Neural progenitor cell (in vitro differentiated cells): ENCODE data around the gene CASK. TPM values are rescaled to one million over a fixed set of nuclear protein-coding genes. Genes with fewer than 3 reads are reported as not detected.

ENCODE experiments used
- DNase-seq: peaks from one replicate; pipeline ENCODE4 v3.0.0-alpha.2; 2016; ENCODE audit warnings: low spot score
- H2AFZ ChIP-seq: fragments of 200-600 bp; sonication (generic); replicated peaks from 2 replicates; pipeline ENCODE4 v1.6.1; 2016; ENCODE audit warnings: antibody characterized with exemption
- H3F3A ChIP-seq: fragments of 200-600 bp; sonication (generic); 2 replicates; pipeline ENCODE4 v1.6.1; 2016; ENCODE audit warnings: antibody characterized with exemption, low read depth
- H3K27ac ChIP-seq: fragments of 200-600 bp; sonication (generic); 2 replicates; pipeline ENCODE4 v1.5.1; 2016; ENCODE audit warnings: mild to moderate bottlenecking
- H3K27me3 ChIP-seq: fragments of 200-600 bp; sonication (generic); 2 replicates; pipeline ENCODE4 v1.6.1; 2016; ENCODE audit warnings: mild to moderate bottlenecking, moderate library complexity
- H3K36me3 ChIP-seq: fragments of 200-600 bp; sonication (generic); 2 replicates; pipeline ENCODE4 v1.5.1; 2016
- H3K4me1 ChIP-seq: fragments of 200-600 bp; sonication (generic); 2 replicates; pipeline ENCODE4 v1.6.1; 2016; ENCODE audit warnings: mixed run types
- H3K4me2 ChIP-seq: fragments of 200-600 bp; sonication (generic); 2 replicates; pipeline ENCODE4 v1.6.1; 2016
- H3K4me3 ChIP-seq: fragments of 200-600 bp; sonication (generic); 2 replicates; pipeline ENCODE4 v1.5.1; 2016
- H3K79me2 ChIP-seq: fragments of 200-600 bp; sonication (generic); 2 replicates; pipeline ENCODE4 v1.6.1; 2016; ENCODE audit warnings: low read depth
- H3K9ac ChIP-seq: fragments of 200-600 bp; sonication (generic); 2 replicates; pipeline ENCODE4 v1.6.1; 2016
- H3K9me3 ChIP-seq: fragments of 200-600 bp; sonication (generic); 2 replicates; pipeline ENCODE4 v1.5.1; 2016; ENCODE audit warnings: low read depth
- H4K20me1 ChIP-seq: fragments of 200-600 bp; sonication (generic); 2 replicates; pipeline ENCODE4 v1.6.1; 2016; ENCODE audit warnings: low read depth
- H3K27ac Mint-ChIP-seq: 3 replicates; pipeline ENCODE4 v1.8.0; 2021; ENCODE audit warnings: mixed read lengths
- H3K27me3 Mint-ChIP-seq: 2 replicates; pipeline ENCODE4 v1.8.0; 2022; ENCODE audit warnings: low read depth, mild to moderate bottlenecking, inconsistent platforms, moderate library complexity, mixed read lengths; ENCODE audit not compliant: insufficient read depth
- H3K36me3 Mint-ChIP-seq: 3 replicates; pipeline ENCODE4 v1.8.0; 2021; ENCODE audit warnings: mixed read lengths
- H3K4me1 Mint-ChIP-seq: 3 replicates; pipeline ENCODE4 v1.8.0; 2021; ENCODE audit warnings: mixed read lengths
- H3K4me3 Mint-ChIP-seq: 3 replicates; pipeline ENCODE4 v1.8.0; 2021; ENCODE audit warnings: mild to moderate bottlenecking, moderate library complexity, mixed read lengths
- H3K9me3 Mint-ChIP-seq: 3 replicates; pipeline ENCODE4 v1.8.0; 2020; ENCODE audit warnings: mixed read lengths
- CTCF ChIP-seq: fragments of 200-600 bp; sonication (generic); IDR thresholded peaks from 2 replicates; pipeline ENCODE4 v1.5.1; 2017; ENCODE audit warnings: antibody characterized with exemption, mild to moderate bottlenecking
- EZH2 ChIP-seq: fragments of 200-600 bp; sonication (generic); IDR thresholded peaks from 2 replicates; pipeline ENCODE4 v1.6.1; 2017; ENCODE audit warnings: antibody characterized with exemption, mild to moderate bottlenecking, moderate library complexity
- EZH2phosphoT487 ChIP-seq: fragments of 200-600 bp; sonication (generic); IDR thresholded peaks from 2 replicates; pipeline ENCODE4 v1.6.1; 2017; ENCODE audit warnings: antibody characterized with exemption
- total RNA-seq: library from RNA; depleted of rRNA; stranded (reverse); fragments of >200 nt; gene quantifications from 2 replicates; pipeline ENCODE4 v1.2.3, GENCODE V29; 2015; ENCODE audit warnings: low replicate concordance

Gene CASK
- total RNA-seq, 1 donor from 2014 or later = 85.4 TPM

DNA sequence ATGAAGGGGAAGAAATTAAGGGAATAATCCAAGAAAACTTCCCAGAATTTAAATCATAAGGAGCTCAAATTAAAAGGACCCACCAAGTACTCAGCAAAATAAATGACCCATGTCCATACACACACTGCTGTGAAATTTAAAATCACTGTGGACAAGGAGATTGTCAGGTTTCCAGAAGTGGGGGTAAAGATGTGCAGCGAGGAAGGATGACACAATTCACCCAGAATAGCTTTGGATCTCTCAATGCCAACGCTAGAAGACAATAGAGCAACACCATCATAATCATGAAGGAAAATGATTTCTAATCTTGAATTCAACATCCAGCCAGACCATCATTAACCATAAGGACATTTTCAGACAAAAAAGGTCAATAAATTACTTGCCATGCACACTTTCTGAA lies 65.7 kb downstream of the CASK start:
- Mint-ChIP-seq H3K36me3 (peaks cover 10% of the 10 kb centered on the region), H3K4me1 (no peaks in the 10 kb centered on the region), H3K27me3 (no peaks in the 10 kb centered on the region), H3K9me3 (peaks cover 19% of the 10 kb centered on the region), H3K27ac (no peak overlapping the region), H3K4me3 (no peak overlapping the region)
- Histone ChIP-seq H3K27ac (no peak overlapping the region), H3K4me1 (no peaks in the 10 kb centered on the region), H3K9me3 (peaks cover 11% of the 10 kb centered on the region), H3F3A (no peaks in the 10 kb centered on the region), H2AFZ (no peak overlapping the region), H3K27me3 (no peaks in the 10 kb centered on the region), H3K9ac (no peak overlapping the region), H3K4me2 (no peak overlapping the region), H4K20me1 (peaks cover 7% of the 10 kb centered on the region), H3K4me3 (no peak overlapping the region), H3K79me2 (peaks cover 83% of the 10 kb centered on the region), H3K36me3 (peaks cover 6% of the 10 kb centered on the region)
- TF ChIP-seq CTCF = no peak
- TF ChIP-seq EZH2 = no peak
- no peak for DNase-seq

- TF ChIP-seq CTCF = no peak
- TF ChIP-seq EZH2phosphoT487 = no peak
- no peak for TF ChIP-seq EZH2
- Histone ChIP-seq H3K4me2 (no peak overlapping the region), H3K4me1 (no peaks in the 10 kb centered on the region), H3K27me3 (no peaks in the 10 kb centered on the region), H4K20me1 (no peaks in the 10 kb centered on the region), H3K4me3 (no peak overlapping the region), H3K27ac (no peak overlapping the region), H2AFZ (no peak overlapping the region), H3K36me3 (peaks cover 39% of the 10 kb centered on the region), H3K9ac (no peak overlapping the region), H3F3A (no peaks in the 10 kb centered on the region), H3K9me3 (peaks cover 36% of the 10 kb centered on the region), H3K79me2 (no peaks in the 10 kb centered on the region)
- Mint-ChIP-seq H3K9me3 (peaks cover 37% of the 10 kb centered on the region), H3K36me3 (peaks cover 44% of the 10 kb centered on the region), H3K27me3 (peaks cover 3% of the 10 kb centered on the region), H3K4me1 (no peaks in the 10 kb centered on the region), H3K4me3 (no peak overlapping the region), H3K27ac (no peak overlapping the region)
- no peak for DNase-seq
Observed at GRCh38 chrX:41846714-41847113, 76.6 kb downstream of the CASK start.

- peaks cover 23% of the 10 kb centered on the region for H3K79me2 ChIP-seq
- H2AFZ ChIP-seq = no peak overlapping the region
- H3K4me3 ChIP-seq = no peak overlapping the region
- Mint-ChIP-seq H3K36me3 (peaks cover 10% of the 10 kb centered on the region), H3K9me3 (peaks cover 10% of the 10 kb centered on the region), H3K27ac (no peak overlapping the region), H3K4me1 (no peaks in the 10 kb centered on the region), H3K27me3 (peaks cover 2% of the 10 kb centered on the region), H3K4me3 (no peak overlapping the region)
- H3K9me3 ChIP-seq = peaks cover 9% of the 10 kb centered on the region
- no peaks in the 10 kb centered on the region for H3F3A ChIP-seq
- H3K4me1 ChIP-seq = no peaks in the 10 kb centered on the region
- DNase-seq = no peak
- no peak overlapping the region for H3K27ac ChIP-seq
- H3K36me3 ChIP-seq = no peaks in the 10 kb centered on the region
- no peak overlapping the region for H3K9ac ChIP-seq
- H3K4me2 ChIP-seq = no peak overlapping the region
- H3K27me3 ChIP-seq = no peaks in the 10 kb centered on the region
- H4K20me1 ChIP-seq = no peaks in the 10 kb centered on the region
- TF ChIP-seq EZH2phosphoT487 (no peak), EZH2 (no peak), CTCF (no peak)
Observed at GRCh38 chrX:41837270-41837944, 85.9 kb downstream of the CASK start.
